Heart left ventricle (tissue), 16 donors: ENCODE measurements around the gene CCDC169. TPM values are rescaled to one million over a fixed set of nuclear protein-coding genes. Genes with fewer than 3 reads are reported as not detected.

Experiments used
- ATAC-seq, 4 donors: fragments of 200-7000 bp; cut with Tn5 transposase; one replicate each; pipeline ENCODE4 v1.9.1; 2020 to 2022; ENCODE audit warnings: moderate library complexity in 4 of 4, mild to moderate bottlenecking in 3 of 4, moderate number of reproducible peaks in 1 of 4
- DNase-seq, 5 donors: peaks; one replicate each; pipeline ENCODE4 v3.0.0-alpha.2; 2020
- H3K27ac ChIP-seq, 12 donors: fragments of 200-600 bp; sonication (generic) in 4 of 12; one replicate each; pipeline versions ENCODE4 v1.5.0 to v1.8.0; 2016 to 2022; ENCODE audit warnings: mild to moderate bottlenecking in 2 of 12
- H3K27me3 ChIP-seq, 9 donors: fragments of 200-600 bp; sonication (generic) in 2 of 9; one replicate each; pipeline versions ENCODE4 v1.5.1 to v1.8.0; 2016 to 2022; ENCODE audit warnings: mild to moderate bottlenecking in 3 of 9
- H3K36me3 ChIP-seq, 9 donors: fragments of 200-600 bp; sonication (generic) in 2 of 9; one replicate each; pipeline versions ENCODE4 v1.5.0 to v1.8.0; 2018 to 2022; ENCODE audit warnings: mild to moderate bottlenecking in 2 of 9
- H3K4me1 ChIP-seq, 12 donors: fragments of 200-600 bp; sonication (generic) in 4 of 12; one replicate each; pipeline versions ENCODE4 v1.5.0 to v1.8.0; 2016 to 2022; ENCODE audit warnings: mild to moderate bottlenecking in 3 of 12
- H3K4me3 ChIP-seq, 12 donors: fragments of 200-600 bp; sonication (generic) in 4 of 12; one replicate each; pipeline versions ENCODE4 v1.5.0 to v1.8.0; 2017 to 2022; ENCODE audit warnings: mild to moderate bottlenecking in 9 of 12, moderate library complexity in 4 of 12
- H3K9me3 ChIP-seq, 12 donors: fragments of 200-600 bp; sonication (generic) in 4 of 12; one replicate each; pipeline versions ENCODE4 v1.5.0 to v1.8.0; 2016 to 2022; ENCODE audit warnings: mild to moderate bottlenecking in 1 of 12
- CTCF ChIP-seq, 12 donors: fragments of 200-600 bp; sonication (generic) in 4 of 12; IDR thresholded peaks; one replicate each; pipeline versions ENCODE4 v1.5.0 to v1.8.0; 2018 to 2022; ENCODE audit warnings: antibody characterized with exemption in 12 of 12, mild to moderate bottlenecking in 5 of 12
- POLR2A ChIP-seq, 2 donors: fragments of 450-650 bp; IDR thresholded peaks; one replicate each; pipeline ENCODE4 v1.6.1; 2017; ENCODE audit warnings: antibody characterized with exemption in 2 of 2, mild to moderate bottlenecking in 2 of 2, moderate library complexity in 2 of 2
- WGBS, 4 donors: extraction: QIAGEN DNeasy Blood & Tissue Kit in 2 of 4; methylation state at CpG; one replicate each; pipeline versions ENCODE4 v1.1.5 to v1.1.7; 2013 to 2018; 5-methylcytosine and 5-hydroxymethylcytosine counted together
- intact Hi-C, 10 donors: fragments of 100-400 bp; cut with DNase I; formaldehyde crosslinking; loops; one replicate each; pipeline versions ENCODE4 v1.11.1 to v1.14.2; 2022
- polyA plus RNA-seq, 2 donors: library from polyadenylated mRNA; stranded (reverse); fragments of 200-250 nt; gene quantifications; one replicate each; pipeline ENCODE4 v1.2.3, GENCODE V29; 2013
- total RNA-seq, 9 donors: library from RNA; depleted of rRNA in 2 of 9; stranded (reverse); fragments of >200 nt in 2 of 9; fragmentation: NEBNext Ultra II Directional in 3 of 9; extraction: Animal tissue kit (Norgen Biotek cat#: 25700) in 3 of 9; gene quantifications; one replicate each; pipeline versions ENCODE4 v1.1.0 to v1.2.4, GENCODE V29; 2016 to 2023
- donor health status: ischemic (EF 13 %, LVEDD 7.1; RV severe dilation, severe dysfunction).
- donor health status: healthy with polysubstance abuse.
- donor health status: DM: no; HTN: yes; CAD: no.
- donor health status: DM: no; HTN: no; CAD: no.
- donor health status: ischemic (EF 25% LVEDD 6.9; RV normal size, moderate dysfunction).
- donor health status: ischemic (EF 25% LVEDD 5.7; RV mildly dilated, moderate dysfunction).
- donor health status: healthy.
- donor health status: DM: yes; HTN: yes; CAD: no.
- donor health status: ischemic (EF 35%, LVEDD 5.7; RV mildly dilated, moderate dysfunction).
- donor health status: nonischemic (EF 11% LVEDD 7.7; RV severe dilation, severe dysfunction).
- donor health status: DM: yes; HTN: yes; CAD: no.
- donor health status: PGD.
- donor health status: ischemic (EF 29% LVEDD 5.4; RV normal size, mild dysfunction).
- donor health status: nonischemic (EF 23%, LVEDD 6.1; RV moderate dilation, normal function).

CCDC169 gene
- total and polyA plus RNA-seq, 11 donors: 0.20 to 5.7 (median 1.4) TPM

- TF ChIP-seq CTCF (IDR thresholded peaks at IDR 0.05) (no peak), POLR2A (IDR thresholded peaks at IDR 0.05) (no peak)
- WGBS, 4 donors: 68 to 76% (median 72%) methylated on average over 4 of the region's 4 CpGs
- Histone ChIP-seq H3K27me3 (no peaks in the 10 kb centered on the region), H3K36me3 (no peaks in the 10 kb centered on the region), H3K4me1 (no peaks in the 10 kb centered on the region), H3K27ac (no peak overlapping the region), H3K9me3 (no peaks in the 10 kb centered on the region), H3K4me3 (no peak overlapping the region)
- DNase-seq (no peak), ATAC-seq (no peak)
- intact Hi-C loops: no loop called here
Measured at GRCh38 chr13:36211567-36211966, 86.0 kb downstream of the CCDC169 start.

GRCh38 chr13:36210738-36211137, 86.9 kb downstream of the CCDC169 start:
- DNase-seq (no peak), ATAC-seq (no peak)
- H3K9me3 ChIP-seq: no peaks in the 10 kb centered on the region
- H3K36me3 ChIP-seq: no peaks in the 10 kb centered on the region
- intact Hi-C loops: no loop called here
- H3K4me3 ChIP-seq: no peak overlapping the region
- no peak for TF ChIP-seq POLR2A (IDR thresholded peaks at IDR 0.05)
- TF ChIP-seq CTCF (IDR thresholded peaks at IDR 0.05): no peak
- WGBS, 4 donors: 85 to 88% (median 87%) methylated on average over 4 of the region's 4 CpGs
- no peaks in the 10 kb centered on the region for H3K27me3 ChIP-seq
- H3K4me1 ChIP-seq: no peaks in the 10 kb centered on the region
- no peak overlapping the region for H3K27ac ChIP-seq

- Histone ChIP-seq H3K27me3 (no peaks in the 10 kb centered on the region), H3K4me3 (no peak overlapping the region), H3K27ac (no peak overlapping the region), H3K9me3 (no peaks in the 10 kb centered on the region), H3K4me1 (no peaks in the 10 kb centered on the region), H3K36me3 (no peaks in the 10 kb centered on the region)
- peak in 2 of 12 donors; percentile 18 to 26 for TF ChIP-seq CTCF (IDR thresholded peaks at IDR 0.05)
- no peak for TF ChIP-seq POLR2A (IDR thresholded peaks at IDR 0.05)
- ATAC-seq: no peak
- DNase-seq: no peak
- WGBS, 4 donors: 77 to 85% (median 82%) methylated on average over 5 of the region's 5 CpGs
- intact Hi-C loops: loop anchor here in 2 of 10 donors (2.0 to 10.0 kb wide), 2 partner anchors 223 to 229 kb away; no protein-coding TSS in a partner anchor
Measured at GRCh38 chr13:36207672-36208071, 89.9 kb downstream of the CCDC169 start.

GRCh38 chr13:36193151-36193855, 104.3 kb downstream of the CCDC169 start:
- H3K27ac ChIP-seq: no peak overlapping the region
- ATAC-seq (no peak), DNase-seq (no peak)
- no peaks in the 10 kb centered on the region for H3K36me3 ChIP-seq
- intact Hi-C loops: no loop called here
- H3K9me3 ChIP-seq: no peaks in the 10 kb centered on the region
- H3K27me3 ChIP-seq: no peaks in the 10 kb centered on the region
- TF ChIP-seq CTCF (IDR thresholded peaks at IDR 0.05): no peak
- H3K4me3 ChIP-seq: no peak overlapping the region
- WGBS, 4 donors: 85 to 91% (median 89%) methylated on average over 1 of the region's 1 CpG
- H3K4me1 ChIP-seq: no peaks in the 10 kb centered on the region
